Measurements from ENCODE around the gene MPHOSPH6.
"Not testable (repeated sequence)": the region's sequence is repeated elsewhere in the genome, so short reads cannot be mapped to it uniquely, and the experiment has no call there.

The MPHOSPH6 gene

GRCh38 chr16:82149536-82149935 is 20.5 kb downstream of the MPHOSPH6 start:
- no peak for TF ChIP-seq SPI1 (IDR thresholded peaks at IDR 0.05; ENCODE audit: low read depth, low read length)
- TF ChIP-seq POLR2AphosphoS5 (IDR thresholded peaks at IDR 0.05; ENCODE audit: low read depth, low read length): no peak
- no peak for TF ChIP-seq PAX5 (IDR thresholded peaks at IDR 0.05; ENCODE audit: insufficient read depth, low read length, severe bottlenecking)
- TF ChIP-seq TAF1 (IDR thresholded peaks at IDR 0.05; ENCODE audit: low read depth, low read length): no peak
- TF ChIP-seq POLR2A (IDR thresholded peaks at IDR 0.05; ENCODE audit: low read depth, low read length): no peak
- no peak for TF ChIP-seq POU2F2 (IDR thresholded peaks at IDR 0.05; ENCODE audit: low read depth, low read length)
- FAIRE-seq: no peak
- no peak for DNase-seq (ENCODE audit: insufficient read length, low spot score)

- no peak for FAIRE-seq
Measured at GRCh38 chr16:82147546-82147945, 22.5 kb downstream of the MPHOSPH6 start.

GRCh38 chr16:82146957-82147356 is 23.1 kb downstream of the MPHOSPH6 start:
- TF ChIP-seq PAX5 (IDR thresholded peaks at IDR 0.05; ENCODE audit: insufficient read depth, low read length, severe bottlenecking) (no peak), TAF1 (IDR thresholded peaks at IDR 0.05; ENCODE audit: low read depth, low read length) (no peak), POLR2A (IDR thresholded peaks at IDR 0.05; ENCODE audit: low read depth, low read length) (no peak), POLR2AphosphoS5 (IDR thresholded peaks at IDR 0.05; ENCODE audit: low read depth, low read length) (no peak), SPI1 (IDR thresholded peaks at IDR 0.05; ENCODE audit: low read depth, low read length) (no peak)
- FAIRE-seq (no peak), DNase-seq (ENCODE audit: insufficient read length, low spot score) (no peak)

More at GRCh38 chr16:82147546-82147945, 22.5 kb downstream of the MPHOSPH6 start:
- no peak for TF ChIP-seq SPI1 (IDR thresholded peaks at IDR 0.05; ENCODE audit: low read depth, low read length)
- no peak for TF ChIP-seq PAX5 (IDR thresholded peaks at IDR 0.05; ENCODE audit: insufficient read depth, low read length, severe bottlenecking)
- TF ChIP-seq POU2F2 (IDR thresholded peaks at IDR 0.05; ENCODE audit: low read depth, low read length): no peak
- TF ChIP-seq TAF1 (IDR thresholded peaks at IDR 0.05; ENCODE audit: low read depth, low read length): no peak
- TF ChIP-seq POLR2A (IDR thresholded peaks at IDR 0.05; ENCODE audit: low read depth, low read length): no peak
- no peak for TF ChIP-seq POLR2AphosphoS5 (IDR thresholded peaks at IDR 0.05; ENCODE audit: low read depth, low read length)
- no peak for DNase-seq (ENCODE audit: insufficient read length, low spot score)

GRCh38 chr16:82146556-82146955 is 23.5 kb downstream of the MPHOSPH6 start:
- DNase-seq (ENCODE audit: insufficient read length, low spot score) (no peak), FAIRE-seq (no peak)
- TF ChIP-seq POLR2A (IDR thresholded peaks at IDR 0.05; ENCODE audit: low read depth, low read length) (no peak), PAX5 (IDR thresholded peaks at IDR 0.05; ENCODE audit: insufficient read depth, low read length, severe bottlenecking) (no peak), POLR2AphosphoS5 (IDR thresholded peaks at IDR 0.05; ENCODE audit: low read depth, low read length) (no peak), POU2F2 (IDR thresholded peaks at IDR 0.05; ENCODE audit: low read depth, low read length) (no peak), TAF1 (IDR thresholded peaks at IDR 0.05; ENCODE audit: low read depth, low read length) (no peak), SPI1 (IDR thresholded peaks at IDR 0.05; ENCODE audit: low read depth, low read length) (no peak)

- not testable (repeated sequence) for FAIRE-seq; DNase-seq (ENCODE audit: insufficient read length, low spot score)
Measured at GRCh38 chr16:82139286-82139571, 30.8 kb downstream of the MPHOSPH6 start.

DNA sequence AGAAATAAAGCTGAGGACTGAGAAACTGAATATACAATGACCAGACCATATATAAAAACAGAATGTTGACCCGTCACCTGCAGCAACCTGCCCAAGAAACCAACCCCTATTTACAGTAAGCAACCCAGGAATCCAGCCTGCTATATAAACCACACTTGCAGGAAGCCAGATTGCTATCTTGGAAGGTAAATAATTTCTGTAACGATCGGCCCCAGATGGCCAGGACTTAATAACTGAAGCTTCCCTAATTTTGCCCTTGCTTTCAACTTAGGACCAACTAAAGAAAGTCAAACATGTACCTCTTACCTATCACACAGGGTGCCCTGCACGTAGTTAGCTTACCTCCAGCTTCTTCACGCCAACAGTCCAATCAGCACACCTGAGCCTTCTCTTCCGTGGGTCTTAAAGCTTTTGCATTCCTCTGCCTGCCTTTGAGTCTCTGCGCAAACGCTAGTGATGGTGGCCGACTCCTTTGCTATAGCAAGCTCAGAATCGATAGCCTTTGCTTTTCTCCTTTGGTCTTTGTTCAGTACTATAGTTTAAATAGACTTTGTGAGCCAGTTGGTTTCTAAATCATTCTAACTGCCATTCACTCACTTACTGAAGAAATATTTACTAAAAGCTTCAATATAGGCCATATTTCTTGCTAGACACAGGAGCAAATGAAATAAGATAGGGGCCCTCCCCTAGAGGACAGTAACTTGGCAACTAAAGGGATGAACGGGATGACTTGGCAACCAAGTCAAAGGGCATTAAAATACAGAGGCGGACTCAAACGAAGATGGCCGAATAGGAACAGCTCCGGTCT is 31.3 kb downstream of the MPHOSPH6 start:
- DNase-seq (ENCODE audit: insufficient read length, low spot score): no peak
- TF ChIP-seq POLR2A (IDR thresholded peaks at IDR 0.05; ENCODE audit: low read depth, low read length) (no peak), SPI1 (IDR thresholded peaks at IDR 0.05; ENCODE audit: low read depth, low read length) (no peak), TAF1 (IDR thresholded peaks at IDR 0.05; ENCODE audit: low read depth, low read length) (no peak), PAX5 (IDR thresholded peaks at IDR 0.05; ENCODE audit: insufficient read depth, low read length, severe bottlenecking) (no peak), POLR2AphosphoS5 (IDR thresholded peaks at IDR 0.05; ENCODE audit: low read depth, low read length) (no peak), POU2F2 (IDR thresholded peaks at IDR 0.05; ENCODE audit: low read depth, low read length) (no peak)

DNA sequence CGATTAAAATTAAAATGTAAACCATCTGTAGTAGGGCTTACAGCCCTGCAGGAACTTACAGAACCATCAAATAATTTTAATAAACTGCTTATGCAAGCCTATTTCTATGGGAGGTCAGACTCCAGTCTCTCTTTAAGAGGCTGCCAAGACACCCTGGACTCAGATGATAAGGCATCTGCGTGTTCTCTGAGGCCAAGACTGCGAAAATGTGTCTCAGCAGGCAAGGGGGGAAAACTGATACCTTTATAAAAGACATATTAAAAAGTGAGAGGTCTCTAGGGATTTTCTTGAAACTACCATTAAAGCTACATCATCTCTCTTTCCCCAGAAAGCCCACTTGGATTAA is 32.2 kb downstream of the MPHOSPH6 start:
- DNase-seq (ENCODE audit: insufficient read length, low spot score) (no peak), FAIRE-seq (no peak)
- TF ChIP-seq PAX5 (IDR thresholded peaks at IDR 0.05; ENCODE audit: insufficient read depth, low read length, severe bottlenecking) (no peak), SPI1 (IDR thresholded peaks at IDR 0.05; ENCODE audit: low read depth, low read length) (no peak), POLR2A (IDR thresholded peaks at IDR 0.05; ENCODE audit: low read depth, low read length) (no peak), POU2F2 (IDR thresholded peaks at IDR 0.05; ENCODE audit: low read depth, low read length) (no peak), TAF1 (IDR thresholded peaks at IDR 0.05; ENCODE audit: low read depth, low read length) (no peak), POLR2AphosphoS5 (IDR thresholded peaks at IDR 0.05; ENCODE audit: low read depth, low read length) (no peak)

More for the DNA sequence above, 31.3 kb downstream of the MPHOSPH6 start:
- no peak for FAIRE-seq

DNA sequence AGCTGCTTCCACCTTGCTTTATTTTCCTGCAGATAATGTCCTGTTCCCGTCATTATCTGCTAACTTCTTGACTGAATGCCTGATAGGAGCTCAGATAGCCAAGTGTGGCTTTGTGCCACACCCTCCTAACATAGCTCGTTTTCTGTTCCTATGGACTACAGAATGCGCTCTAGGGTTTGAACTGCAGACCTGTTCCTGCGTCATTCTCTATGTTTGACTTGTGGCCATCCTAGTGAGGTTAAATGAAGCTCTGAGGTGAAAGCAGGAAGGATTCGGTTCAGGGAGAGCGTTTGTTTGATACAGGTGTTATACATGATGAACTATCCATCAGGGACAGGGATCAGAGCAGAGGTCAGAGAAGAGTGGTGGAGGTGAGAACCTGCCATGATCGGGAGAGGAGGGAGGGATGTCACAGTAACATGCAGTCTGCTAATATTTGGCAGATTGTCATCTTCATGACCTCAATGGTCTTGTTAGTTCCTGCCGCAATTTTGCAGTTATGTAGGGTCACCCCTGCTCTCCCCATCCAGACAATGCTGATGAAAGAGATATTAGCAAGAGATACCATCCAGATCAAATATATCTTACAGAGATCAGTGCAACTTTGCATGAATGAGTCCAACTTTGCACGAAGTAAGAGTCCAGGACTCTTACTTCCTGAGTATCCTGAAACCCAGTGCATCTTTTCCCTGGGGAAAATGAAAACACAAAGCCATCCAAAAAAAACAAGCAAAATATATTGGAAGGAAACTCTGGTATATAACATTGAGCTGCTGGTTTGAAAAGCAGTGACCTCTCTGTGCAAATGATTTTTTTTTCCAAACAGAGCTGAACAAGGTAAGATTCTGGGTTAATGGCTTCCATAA is 32.8 kb downstream of the MPHOSPH6 start:
- TF ChIP-seq POLR2A (IDR thresholded peaks at IDR 0.05; ENCODE audit: low read depth, low read length) (no peak), POLR2AphosphoS5 (IDR thresholded peaks at IDR 0.05; ENCODE audit: low read depth, low read length) (no peak), SPI1 (IDR thresholded peaks at IDR 0.05; ENCODE audit: low read depth, low read length) (no peak), PAX5 (IDR thresholded peaks at IDR 0.05; ENCODE audit: insufficient read depth, low read length, severe bottlenecking) (no peak), POU2F2 (IDR thresholded peaks at IDR 0.05; ENCODE audit: low read depth, low read length) (no peak), TAF1 (IDR thresholded peaks at IDR 0.05; ENCODE audit: low read depth, low read length) (no peak)
- no peak for DNase-seq (ENCODE audit: insufficient read length, low spot score)
- no peak for FAIRE-seq

DNA sequence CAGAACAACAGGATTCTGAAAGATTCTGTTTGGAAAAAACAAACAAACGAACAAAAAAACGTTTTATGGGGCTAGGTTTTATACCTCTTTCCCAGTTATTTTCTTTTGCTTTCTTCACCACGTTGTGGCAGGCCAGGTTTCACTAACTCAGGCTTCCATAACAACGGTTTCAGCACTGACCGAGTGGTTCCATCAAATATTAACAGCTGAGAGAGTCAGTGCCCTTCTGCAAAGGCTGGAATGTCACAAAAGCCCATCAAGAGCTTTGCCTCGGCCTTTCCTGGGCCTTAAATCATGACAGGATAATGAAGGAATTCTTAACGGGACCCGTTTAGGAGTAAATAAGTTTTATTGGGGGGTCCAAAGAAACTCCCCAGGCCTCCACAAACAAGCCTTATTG is 34.2 kb downstream of the MPHOSPH6 start:
- no peak for DNase-seq (ENCODE audit: insufficient read length, low spot score)
- TF ChIP-seq SPI1 (IDR thresholded peaks at IDR 0.05; ENCODE audit: low read depth, low read length) (no peak), POLR2A (IDR thresholded peaks at IDR 0.05; ENCODE audit: low read depth, low read length) (no peak), POU2F2 (IDR thresholded peaks at IDR 0.05; ENCODE audit: low read depth, low read length) (no peak), TAF1 (IDR thresholded peaks at IDR 0.05; ENCODE audit: low read depth, low read length) (no peak), POLR2AphosphoS5 (IDR thresholded peaks at IDR 0.05; ENCODE audit: low read depth, low read length) (no peak), PAX5 (IDR thresholded peaks at IDR 0.05; ENCODE audit: insufficient read depth, low read length, severe bottlenecking) (no peak)
- FAIRE-seq: no peak
